Epithelial cell of proximal tubule (primary cell): Measurements from ENCODE around the gene ANK3. TPM values are rescaled to one million over a fixed set of nuclear protein-coding genes. Genes with fewer than 3 reads are reported as not detected.

ENCODE experiments used
- DNase-seq: peaks from one replicate; pipeline ENCODE4 v3.0.0-alpha.2; 2011; ENCODE audit warnings: low read depth
- H3K4me3 ChIP-seq: 2 replicates; pipeline ENCODE4 v1.5.1; 2011; ENCODE audit warnings: low read depth, mild to moderate bottlenecking, low read length
- CTCF ChIP-seq: conservative IDR thresholded peaks from 2 replicates; pipeline ENCODE4 v1.5.1; 2012; ENCODE audit warnings: low read depth, mild to moderate bottlenecking, low read length
- total RNA-seq: library from RNA; depleted of rRNA; stranded (reverse); fragments of >200 nt; gene quantifications from 2 replicates; pipeline ENCODE4 v1.2.3, GENCODE V29; 2015

Gene ANK3
- total RNA-seq, 1 donor from 2014 or later: 6.6 TPM

DNA sequence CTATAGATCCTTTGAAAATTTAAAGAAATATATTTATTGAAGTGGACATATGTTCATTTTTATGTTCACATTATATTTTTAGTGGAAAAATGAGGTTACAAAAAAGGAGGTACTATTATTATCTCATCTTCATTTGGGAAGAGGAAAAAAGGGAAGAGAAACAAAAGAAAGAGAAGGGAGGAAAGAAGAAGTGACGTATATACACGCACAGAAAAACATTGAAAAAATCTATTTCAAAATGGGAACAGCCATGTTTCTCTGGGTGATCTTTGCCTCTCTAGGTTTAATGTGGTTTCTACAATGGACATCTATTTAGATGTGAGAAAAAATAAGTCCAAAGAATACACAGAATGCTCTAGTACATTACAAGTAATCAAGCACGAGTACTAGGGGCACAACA, 14.8 kb downstream of the ANK3 start:
- no peak for DNase-seq
- no peak for TF ChIP-seq CTCF
- no peak overlapping the region for H3K4me3 ChIP-seq

- no peak for TF ChIP-seq CTCF
- DNase-seq: no peak
- no peak overlapping the region for H3K4me3 ChIP-seq
Observed at GRCh38 chr10:60372436-60372835, 17.2 kb downstream of the ANK3 start.

DNA sequence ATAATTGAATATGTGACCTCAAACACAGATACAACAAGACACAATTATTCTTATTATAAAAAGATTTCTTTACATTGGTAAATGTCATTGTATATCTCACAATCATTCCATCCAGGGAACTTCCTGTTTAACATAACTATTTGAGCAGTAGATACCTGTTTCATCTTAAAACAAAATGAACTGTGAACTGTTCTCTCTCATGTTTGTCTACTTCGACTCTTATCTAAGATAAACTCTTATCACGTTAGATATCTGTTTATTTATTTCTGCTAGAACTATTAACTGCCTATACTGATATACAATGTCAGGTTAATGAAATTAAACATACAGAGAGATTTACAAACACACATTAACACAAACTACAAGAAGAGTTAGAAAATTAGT, 20.1 kb downstream of the ANK3 start:
- TF ChIP-seq CTCF: no peak
- no peak overlapping the region for H3K4me3 ChIP-seq
- no peak for DNase-seq

GRCh38 chr10:60368875-60369546, 20.7 kb downstream of the ANK3 start:
- H3K4me3 ChIP-seq: no peak overlapping the region
- DNase-seq: no peak
- no peak for TF ChIP-seq CTCF

GRCh38 chr10:60367901-60368300, 21.8 kb downstream of the ANK3 start:
- TF ChIP-seq CTCF: no peak
- H3K4me3 ChIP-seq: no peak overlapping the region
- no peak for DNase-seq

GRCh38 chr10:60367431-60367830, 22.2 kb downstream of the ANK3 start:
- no peak for DNase-seq
- TF ChIP-seq CTCF: no peak

DNA sequence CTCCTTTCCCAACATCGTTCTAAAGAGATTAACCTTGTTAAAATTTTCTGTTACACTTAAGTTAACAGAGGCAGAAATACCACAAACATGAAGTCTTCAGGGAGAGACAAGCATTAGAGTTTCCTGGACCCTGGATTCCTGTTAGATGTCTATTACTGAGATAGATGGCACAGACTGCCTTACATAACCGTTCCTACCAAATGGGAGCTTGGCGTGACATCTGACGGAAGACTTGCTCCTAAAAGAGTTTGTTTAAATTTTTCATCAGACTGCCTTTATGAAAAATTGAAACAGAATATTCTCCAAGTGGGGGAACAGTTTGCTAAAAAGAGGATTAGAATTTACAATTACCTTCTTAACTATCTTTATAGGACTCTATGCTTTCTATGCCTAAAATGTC, 22.7 kb downstream of the ANK3 start:
- no peak overlapping the region for H3K4me3 ChIP-seq
- no peak for TF ChIP-seq CTCF
- no peak for DNase-seq

More at GRCh38 chr10:60367431-60367830, 22.2 kb downstream of the ANK3 start:
- H3K4me3 ChIP-seq: no peak overlapping the region
